H9 (cell line): Measurements from ENCODE around the gene DGUOK. TPM values are rescaled to one million over a fixed set of nuclear protein-coding genes. Genes with fewer than 3 reads are reported as not detected.

Experiments
- DNase-seq: peaks from one replicate; pipeline ENCODE4 v3.0.0-alpha.2; 2017
- H2AFZ ChIP-seq: one replicate; pipeline ENCODE4 v1.6.1; 2013; ENCODE audit warnings: mild to moderate bottlenecking, low read length, control low read depth, moderate library complexity
- H2AK5ac ChIP-seq: 2 replicates; pipeline ENCODE4 v1.6.1; 2013; ENCODE audit warnings: low read length, control low read depth, mixed read lengths; ENCODE audit not compliant: insufficient read length
- H2BK120ac ChIP-seq: one replicate; pipeline ENCODE4 v1.6.1; 2013; ENCODE audit warnings: low read depth, mild to moderate bottlenecking, low read length, control low read depth, inconsistent platforms; ENCODE audit not compliant: poor library complexity, severe bottlenecking
- H2BK12ac ChIP-seq: 2 replicates; pipeline ENCODE4 v1.6.1; 2013; ENCODE audit warnings: low read length, control low read depth, mixed read lengths, low read depth; ENCODE audit not compliant: insufficient read length
- H2BK15ac ChIP-seq: 2 replicates; pipeline ENCODE4 v1.6.1; 2013; ENCODE audit warnings: low read depth, low read length, control low read depth
- H2BK20ac ChIP-seq: one replicate; pipeline ENCODE4 v1.6.1; 2013; ENCODE audit warnings: low read depth, mild to moderate bottlenecking, low read length, control low read depth, inconsistent platforms; ENCODE audit not compliant: poor library complexity, severe bottlenecking
- H2BK5ac ChIP-seq: 2 replicates; pipeline ENCODE4 v1.6.1; 2013; ENCODE audit warnings: low read length, control low read depth, mixed read lengths; ENCODE audit not compliant: insufficient read length
- H3K14ac ChIP-seq: 2 replicates; pipeline ENCODE4 v1.6.1; 2013; ENCODE audit warnings: low read length, control low read depth; ENCODE audit not compliant: insufficient read depth
- H3K18ac ChIP-seq: 2 replicates; pipeline ENCODE4 v1.6.1; 2013; ENCODE audit warnings: low read depth, mild to moderate bottlenecking, mixed read lengths, low read length, control low read depth; ENCODE audit not compliant: insufficient read length
- H3K23ac ChIP-seq: 2 replicates; pipeline ENCODE4 v1.6.1; 2013; ENCODE audit warnings: low read length, control low read depth, mixed read lengths, low read depth; ENCODE audit not compliant: insufficient read length
- H3K23me2 ChIP-seq: 2 replicates; pipeline ENCODE4 v1.6.1; 2013; ENCODE audit warnings: low read depth, mild to moderate bottlenecking, mixed read lengths, low read length, control low read depth; ENCODE audit not compliant: insufficient read length, poor library complexity, severe bottlenecking
- H3K27ac ChIP-seq: 2 replicates; pipeline ENCODE4 v1.5.1; 2013; ENCODE audit warnings: low read length, control low read depth, mixed read lengths, low read depth; ENCODE audit not compliant: insufficient read length
- H3K27me3 ChIP-seq: 2 replicates; pipeline ENCODE4 v1.6.1; 2013; ENCODE audit warnings: low read length, control low read depth, inconsistent platforms; ENCODE audit not compliant: insufficient read depth
- H3K4ac ChIP-seq: 2 replicates; pipeline ENCODE4 v1.6.1; 2013; ENCODE audit warnings: low read depth, mild to moderate bottlenecking, control low read depth, inconsistent platforms, low read length, moderate library complexity
- H3K4me1 ChIP-seq: 2 replicates; pipeline ENCODE4 v1.6.1; 2013; ENCODE audit warnings: low read length, control low read depth, inconsistent platforms; ENCODE audit not compliant: insufficient read depth
- H3K4me2 ChIP-seq: 2 replicates; pipeline ENCODE4 v1.6.1; 2013; ENCODE audit warnings: low read length, control low read depth, mixed read lengths; ENCODE audit not compliant: insufficient read length, insufficient read depth
- H3K56ac ChIP-seq: 2 replicates; pipeline ENCODE4 v1.6.1; 2013; ENCODE audit warnings: low read depth, mild to moderate bottlenecking, mixed read lengths, low read length, control low read depth; ENCODE audit not compliant: insufficient read length
- H3K79me1 ChIP-seq: 2 replicates; pipeline ENCODE4 v1.6.1; 2013; ENCODE audit warnings: low read depth, mild to moderate bottlenecking, moderate library complexity, low read length, control low read depth, inconsistent platforms; ENCODE audit not compliant: insufficient read depth, poor library complexity, severe bottlenecking
- H3K79me2 ChIP-seq: 2 replicates; pipeline ENCODE4 v1.6.1; 2013; ENCODE audit warnings: low read length, control low read depth, inconsistent platforms; ENCODE audit not compliant: insufficient read depth
- H3K9ac ChIP-seq: 2 replicates; pipeline ENCODE4 v1.6.1; 2013; ENCODE audit warnings: low read length, control low read depth, mixed read lengths; ENCODE audit not compliant: insufficient read length; ENCODE audit errors: extremely low read depth
- H3K9me3 ChIP-seq: one replicate; pipeline ENCODE4 v1.6.1; 2013; ENCODE audit warnings: low read depth, low read length, inconsistent platforms; ENCODE audit not compliant: control insufficient read depth
- H3T11ph ChIP-seq: one replicate; pipeline ENCODE4 v1.6.1; 2013; ENCODE audit warnings: mild to moderate bottlenecking, low read length, control low read depth, inconsistent platforms
- H4K20me1 ChIP-seq: one replicate; pipeline ENCODE4 v1.6.1; 2013; ENCODE audit not compliant: control insufficient read depth, insufficient read length, insufficient read depth
- H4K5ac ChIP-seq: 2 replicates; pipeline ENCODE4 v1.6.1; 2013; ENCODE audit warnings: low read depth, mild to moderate bottlenecking, mixed read lengths, low read length, control low read depth; ENCODE audit not compliant: insufficient read length
- H4K8ac ChIP-seq: replicated peaks from 2 replicates; pipeline ENCODE4 v1.6.1; 2013; ENCODE audit warnings: low read length, control low read depth, mixed read lengths, low read depth; ENCODE audit not compliant: insufficient read length
- H4K91ac ChIP-seq: 2 replicates; pipeline ENCODE4 v1.6.1; 2013; ENCODE audit warnings: low read depth, mild to moderate bottlenecking, moderate library complexity, mixed read lengths, low read length, control low read depth; ENCODE audit not compliant: insufficient read length
- H3K27ac Mint-ChIP-seq, 3 experiments: 2 replicates in 2 of 3; 3 replicates in 1 of 3; pipeline ENCODE4 v1.8.0; 2020 to 2021; ENCODE audit warnings: mixed read lengths in 3 of 3, mild to moderate bottlenecking in 1 of 3, moderate library complexity in 1 of 3
- H3K27me3 Mint-ChIP-seq: 2 replicates; pipeline ENCODE4 v1.8.0; 2021; ENCODE audit warnings: low read depth, mild to moderate bottlenecking, moderate library complexity, mixed read lengths
- H3K36me3 Mint-ChIP-seq, 3 experiments: 2 replicates in 2 of 3; 3 replicates in 1 of 3; pipeline ENCODE4 v1.8.0; 2020 to 2021; ENCODE audit warnings: low read depth in 3 of 3, mixed read lengths in 3 of 3; ENCODE audit not compliant: insufficient read depth in 1 of 3
- H3K4me1 Mint-ChIP-seq, 2 experiments: 2 replicates each; pipeline ENCODE4 v1.8.0; 2020; ENCODE audit warnings: mixed read lengths in 2 of 2
- H3K4me3 Mint-ChIP-seq, 2 experiments: 2 replicates in 1 of 2; 3 replicates in 1 of 2; pipeline ENCODE4 v1.8.0; 2020 to 2021; ENCODE audit warnings: mild to moderate bottlenecking in 2 of 2, mixed read lengths in 2 of 2, moderate library complexity in 1 of 2
- H3K9me3 Mint-ChIP-seq, 2 experiments: 2 replicates in 1 of 2; 3 replicates in 1 of 2; pipeline ENCODE4 v1.8.0; 2020; ENCODE audit warnings: mild to moderate bottlenecking in 2 of 2, mixed read lengths in 2 of 2, moderate library complexity in 1 of 2
- CTCF ChIP-seq: fragments of 200-600 bp; sonication (generic); conservative IDR thresholded peaks from 3 replicates; pipeline ENCODE4 v1.8.0; 2021; ENCODE audit warnings: antibody characterized with exemption, mild to moderate bottlenecking
- WGBS: extraction: QIAGEN DNeasy Blood & Tissue Kit; methylation state at CpG from one replicate; pipeline ENCODE4 v1.1.7; 2013; ENCODE audit warnings: missing lambda C conversion rate, low lambda C conversion rate, mixed read lengths; ENCODE audit not compliant: insufficient read length; ENCODE audit errors: extremely low coverage; 5-methylcytosine and 5-hydroxymethylcytosine counted together
- total RNA-seq: library from RNA; stranded (reverse); gene quantifications from 2 replicates; pipeline ENCODE4 v1.2.1, GENCODE V29; 2021

DGUOK gene
- total RNA-seq, 1 experiment from 2014 or later, result 98.5 TPM

- Histone ChIP-seq H3T11ph (no peak overlapping the region), H3K9me3 (no peaks in the 10 kb centered on the region), H3K9ac (no peak overlapping the region), H3K56ac (no peak overlapping the region), H2BK12ac (no peak overlapping the region), H4K20me1 (no peaks in the 10 kb centered on the region), H4K91ac (no peak overlapping the region), H3K79me2 (peaks cover 7% of the 10 kb centered on the region; the same call in 1 of the 2 replicates), H3K4me2 (no peak overlapping the region), H3K27me3 (no peaks in the 10 kb centered on the region; the same call in 1 of the 2 replicates), H3K23me2 (no peaks in the 10 kb centered on the region), H2AK5ac (no peak overlapping the region), H3K18ac (no peak overlapping the region), H3K79me1 (peaks cover 4% of the 10 kb centered on the region), H2BK120ac (no peak overlapping the region), H4K5ac (no peak overlapping the region), H4K8ac (no peak overlapping the region), H3K23ac (no peak overlapping the region), H2BK5ac (no peak overlapping the region), H3K14ac (no peak overlapping the region), H2AFZ (no peak overlapping the region), H3K4me1 (peaks cover 10% of the 10 kb centered on the region; the same call in 1 of the 2 replicates), H3K4ac (no peak overlapping the region), H3K27ac (no peak overlapping the region), H2BK20ac (no peak overlapping the region), H2BK15ac (no peak overlapping the region)
- H3K9me3 Mint-ChIP-seq, result no peaks in the 10 kb centered on the region; a peak in 1 of 5 replicates
- peaks cover 4 to 19% (median 9%) of the 10 kb centered on the region in 3 experiments; a peak in 6 of 7 replicates for H3K36me3 Mint-ChIP-seq
- H3K27ac Mint-ChIP-seq, result peak overlapping the region in 1 of 3 experiments; percentile 24; a peak in 2 of 7 replicates
- DNase-seq, result no peak
- H3K4me3 Mint-ChIP-seq, result no peak overlapping the region
- no peak for TF ChIP-seq CTCF
- peaks cover 80 to 82% of the 10 kb centered on the region in 2 experiments for H3K4me1 Mint-ChIP-seq
- WGBS, result no CpG with 5 or more reads among the region's 8 CpGs
- peaks cover 10% of the 10 kb centered on the region for H3K27me3 Mint-ChIP-seq
These were observed 79.1 kb downstream of the DGUOK start for GRCh38 chr2:74005786-74006185.
